GM12891 (cell line): ENCODE measurements around the gene PRSS22.

ENCODE experiments used
- DNase-seq: peaks from one replicate; pipeline ENCODE4 v3.0.0; 2011; ENCODE audit warnings: low spot score; ENCODE audit not compliant: insufficient read length
- FAIRE-seq: peaks from 2 replicates; lab custom pipeline; 2011; peaks lifted over from hg19 to GRCh38; lab: Jason Lieb, UNC
- PAX5 ChIP-seq: IDR thresholded peaks from 2 replicates; pipeline ENCODE4 v1.6.1; 2011; ENCODE audit warnings: low read length, moderate library complexity, mild to moderate bottlenecking; ENCODE audit not compliant: insufficient read depth, severe bottlenecking
- POLR2A ChIP-seq: IDR thresholded peaks from 2 replicates; pipeline ENCODE4 v1.6.1; 2011; ENCODE audit warnings: low read depth, low read length, control low read depth
- POLR2AphosphoS5 ChIP-seq: IDR thresholded peaks from 2 replicates; pipeline ENCODE4 v1.6.1; 2011; ENCODE audit warnings: low read depth, low read length, control low read depth
- POU2F2 ChIP-seq: IDR thresholded peaks from 2 replicates; pipeline ENCODE4 v1.6.1; 2011; ENCODE audit warnings: low read depth, mild to moderate bottlenecking, control low read depth, low read length, moderate library complexity
- SPI1 ChIP-seq: IDR thresholded peaks from 2 replicates; pipeline ENCODE4 v1.6.1; 2011; ENCODE audit warnings: low read depth, low read length, control low read depth
- TAF1 ChIP-seq: IDR thresholded peaks from 2 replicates; pipeline ENCODE4 v1.6.1; 2011; ENCODE audit warnings: low read depth, low read length, control low read depth

PRSS22 gene

GRCh38 chr16:2853531-2854073 lies 4.4 kb downstream of the PRSS22 start:
- FAIRE-seq (no peak), DNase-seq (no peak)
- TF ChIP-seq POU2F2 (no peak), SPI1 (no peak), PAX5 (no peak), POLR2A (no peak), POLR2AphosphoS5 (no peak), TAF1 (no peak)

- FAIRE-seq (no peak), DNase-seq (no peak)
- no peak for TF ChIP-seq PAX5
- no peak for TF ChIP-seq SPI1
- no peak for TF ChIP-seq POLR2AphosphoS5
- no peak for TF ChIP-seq TAF1
- TF ChIP-seq POU2F2, result no peak
- no peak for TF ChIP-seq POLR2A
Observed at GRCh38 chr16:2852731-2853507, 5.1 kb downstream of the PRSS22 start.

GRCh38 chr16:2852003-2852730 lies 5.8 kb downstream of the PRSS22 start:
- DNase-seq, result no peak
- no peak for TF ChIP-seq POLR2A
- TF ChIP-seq POLR2AphosphoS5, result no peak
- no peak for TF ChIP-seq PAX5
- no peak for TF ChIP-seq POU2F2
- TF ChIP-seq TAF1, result no peak
- no peak for TF ChIP-seq SPI1
- FAIRE-seq, result no peak

- no peak for DNase-seq
- FAIRE-seq, result no peak
- TF ChIP-seq PAX5, result no peak
- no peak for TF ChIP-seq POLR2AphosphoS5
- TF ChIP-seq SPI1, result no peak
- no peak for TF ChIP-seq TAF1
- no peak for TF ChIP-seq POLR2A
- no peak for TF ChIP-seq POU2F2
Observed at GRCh38 chr16:2848933-2849725, 8.8 kb downstream of the PRSS22 start.

GRCh38 chr16:2846511-2847310 lies 11.3 kb downstream of the PRSS22 start:
- no peak for TF ChIP-seq POLR2AphosphoS5
- TF ChIP-seq PAX5, result no peak
- TF ChIP-seq SPI1, result no peak
- no peak for TF ChIP-seq POU2F2
- TF ChIP-seq TAF1, result no peak
- TF ChIP-seq POLR2A, result no peak
- FAIRE-seq, result no peak
- no peak for DNase-seq

GRCh38 chr16:2845116-2845515 lies 12.9 kb downstream of the PRSS22 start:
- peak; percentile 35 for FAIRE-seq
- no peak for TF ChIP-seq PAX5
- no peak for TF ChIP-seq POLR2A
- TF ChIP-seq SPI1, result no peak
- TF ChIP-seq POLR2AphosphoS5, result no peak
- TF ChIP-seq POU2F2, result no peak
- TF ChIP-seq TAF1, result no peak
- no peak for DNase-seq

- TF ChIP-seq POLR2AphosphoS5, result no peak
- no peak for TF ChIP-seq POLR2A
- TF ChIP-seq PAX5, result no peak
- TF ChIP-seq POU2F2, result no peak
- no peak for TF ChIP-seq TAF1
- no peak for TF ChIP-seq SPI1
- FAIRE-seq (no peak), DNase-seq (no peak)
Observed at GRCh38 chr16:2843526-2843925, 14.4 kb downstream of the PRSS22 start.
